H1 (cell line): ENCODE results near the gene UBXN1.

Source experiments
- ASH2L ChIP-seq: fragments of 200-600, 300-600 bp; sonication (generic); IDR thresholded peaks from one replicate; pipeline ENCODE4 v1.7.1; 2017; ENCODE audit warnings: low read length
- CEBPB ChIP-seq: IDR thresholded peaks from 2 replicates; pipeline ENCODE4 v1.6.1; 2012; ENCODE audit warnings: low read depth, low read length
- CTCF ChIP-seq, 3 experiments: IDR thresholded peaks; 1 replicate in 2 of 3; 2 replicates in 1 of 3; pipeline versions ENCODE4 v1.5.1 to v1.6.1; 2011; ENCODE audit warnings: low read length in 3 of 3, mild to moderate bottlenecking in 3 of 3, inconsistent platforms in 2 of 3, low read depth in 1 of 3, moderate library complexity in 1 of 3; ENCODE audit not compliant: insufficient read depth in 1 of 3; ENCODE audit errors: control extremely low read depth in 1 of 3
- EGR1 ChIP-seq: IDR thresholded peaks from 2 replicates; pipeline ENCODE4 v1.6.1; 2011; ENCODE audit warnings: low read depth, low read length, borderline replicate concordance
- KDM1A ChIP-seq: fragments of 200-600, 300-600 bp; sonication (generic); IDR thresholded peaks from 2 replicates; pipeline ENCODE4 v1.7.1; 2016; ENCODE audit warnings: mild to moderate bottlenecking, low read length, borderline replicate concordance
- ZNF274 ChIP-seq: IDR thresholded peaks from 2 replicates; pipeline ENCODE4 v1.7.0; 2012; ENCODE audit warnings: low read length, borderline replicate concordance; ENCODE audit errors: extremely low read depth

- TF ChIP-seq ASH2L (no peak), CTCF (IDR thresholded peaks at IDR 0.05; ENCODE audit: control extremely low read depth in 1 of 3, insufficient read depth in 1 of 3, low read depth in 1 of 3, low read length in 3 of 3) (peak; percentile 76 to 89 (median 81)), CEBPB (no peak), ZNF274 (no peak), EGR1 (no peak), KDM1A (no peak)
Measured at GRCh38 chr11:62694455-62695167, 15.7 kb upstream of the UBXN1 start.
